Lower lobe of right lung (tissue), 2 donors: ENCODE data around the gene SULT1E1. TPM values are rescaled to one million over a fixed set of nuclear protein-coding genes. Genes with fewer than 3 reads are reported as not detected.
A peak's percentile ranks its signal among the peaks of the same experiment; 100 is the strongest.
"Not testable (repeated sequence)": the region's sequence is repeated elsewhere in the genome, so short reads cannot be mapped to it uniquely, and the experiment has no call there.

Experiments
- ATAC-seq, 2 donors: fragments of 200-7000 bp; cut with Tn5 transposase; one replicate each; pipeline ENCODE4 v1.9.1; 2020 to 2022; ENCODE audit warnings: mild to moderate bottlenecking in 2 of 2, moderate library complexity in 2 of 2
- DNase-seq: peaks from one replicate; pipeline ENCODE4 v3.0.0-alpha.2; 2020
- H3K27ac ChIP-seq: fragments of 200-600 bp; one replicate; pipeline ENCODE4 v1.8.0; 2022
- H3K27me3 ChIP-seq: fragments of 200-600 bp; one replicate; pipeline ENCODE4 v1.8.0; 2022; ENCODE audit warnings: low read depth
- H3K36me3 ChIP-seq: fragments of 200-600 bp; one replicate; pipeline ENCODE4 v1.8.0; 2022; ENCODE audit warnings: mild to moderate bottlenecking
- H3K4me1 ChIP-seq: fragments of 200-600 bp; one replicate; pipeline ENCODE4 v1.8.0; 2022
- H3K4me3 ChIP-seq: fragments of 200-600 bp; one replicate; pipeline ENCODE4 v1.8.0; 2022; ENCODE audit warnings: mild to moderate bottlenecking
- H3K9me3 ChIP-seq: fragments of 200-600 bp; one replicate; pipeline ENCODE4 v1.8.0; 2022
- CTCF ChIP-seq: fragments of 200-600 bp; IDR thresholded peaks from one replicate; pipeline ENCODE4 v1.8.0; 2022; ENCODE audit warnings: antibody characterized with exemption, mild to moderate bottlenecking
- intact Hi-C: fragments of 100-400 bp; cut with DNase I; formaldehyde crosslinking; loops from one replicate; pipeline ENCODE4 v1.11.0; 2022
- total RNA-seq: library from RNA; stranded (reverse); fragmentation: NEBNext Ultra II Directional; extraction: Animal tissue kit (Norgen Biotek cat#: 25700); gene quantifications from one replicate; pipeline ENCODE4 v1.2.1, GENCODE V29; 2021
- donor health status: DM: no; HTN: yes; CAD: no; lungs with severe emphysema.

The SULT1E1 gene
- total RNA-seq, 1 donor from 2014 or later: 1.0 TPM

GRCh38 chr4:69830560-69831269 lies 29.2 kb downstream of the SULT1E1 start:
- ATAC-seq: peak; percentile 8 to 51

GRCh38 chr4:69830192-69830559 lies 29.8 kb downstream of the SULT1E1 start:
- H3K4me3 ChIP-seq: no peak overlapping the region
- ATAC-seq (no peak), DNase-seq (no peak)
- TF ChIP-seq CTCF: no peak
- intact Hi-C loops: no loop called here
- no peaks in the 10 kb centered on the region for H3K36me3 ChIP-seq
- no peak overlapping the region for H3K27ac ChIP-seq
- no peaks in the 10 kb centered on the region for H3K9me3 ChIP-seq
- H3K27me3 ChIP-seq: no peaks in the 10 kb centered on the region
- peaks cover 18% of the 10 kb centered on the region for H3K4me1 ChIP-seq

More at GRCh38 chr4:69830560-69831269, 29.2 kb downstream of the SULT1E1 start:
- intact Hi-C loops: no loop called here
- H3K9me3 ChIP-seq: no peaks in the 10 kb centered on the region
- no peaks in the 10 kb centered on the region for H3K36me3 ChIP-seq
- H3K4me3 ChIP-seq: no peak overlapping the region
- H3K27ac ChIP-seq: no peak overlapping the region
- DNase-seq: no peak
- no peak for TF ChIP-seq CTCF
- peaks cover 18% of the 10 kb centered on the region for H3K4me1 ChIP-seq
- H3K27me3 ChIP-seq: no peaks in the 10 kb centered on the region

GRCh38 chr4:69829678-69830077 lies 30.3 kb downstream of the SULT1E1 start:
- Histone ChIP-seq H3K36me3 (no peaks in the 10 kb centered on the region), H3K4me3 (no peak overlapping the region), H3K27ac (no peak overlapping the region), H3K27me3 (no peaks in the 10 kb centered on the region), H3K9me3 (no peaks in the 10 kb centered on the region), H3K4me1 (peaks cover 18% of the 10 kb centered on the region)
- TF ChIP-seq CTCF: no peak
- intact Hi-C loops: no loop called here
- DNase-seq (no peak), ATAC-seq (no peak)

GRCh38 chr4:69828828-69829227 lies 31.1 kb downstream of the SULT1E1 start:
- no peaks in the 10 kb centered on the region for H3K36me3 ChIP-seq

GRCh38 chr4:69825056-69825455 lies 34.9 kb downstream of the SULT1E1 start:
- intact Hi-C loops, H3K36me3 ChIP-seq, H3K27ac ChIP-seq, H3K9me3 ChIP-seq, ATAC-seq, H3K27me3 ChIP-seq, H3K4me3 ChIP-seq, H3K4me1 ChIP-seq, DNase-seq: not testable (repeated sequence)

More at GRCh38 chr4:69828828-69829227, 31.1 kb downstream of the SULT1E1 start:
- Histone ChIP-seq H3K27me3 (no peaks in the 10 kb centered on the region), H3K4me3 (no peak overlapping the region), H3K27ac (no peak overlapping the region), H3K9me3 (no peaks in the 10 kb centered on the region), H3K4me1 (peaks cover 18% of the 10 kb centered on the region)
- ATAC-seq (no peak), DNase-seq (no peak)
- no peak for TF ChIP-seq CTCF
- intact Hi-C loops: no loop called here

GRCh38 chr4:69823481-69824186 lies 36.3 kb downstream of the SULT1E1 start:
- H3K4me1 ChIP-seq: no peaks in the 10 kb centered on the region
- H3K4me3 ChIP-seq: no peak overlapping the region
- H3K27me3 ChIP-seq: no peaks in the 10 kb centered on the region
- H3K36me3 ChIP-seq: no peaks in the 10 kb centered on the region
- peak; percentile 57 for TF ChIP-seq CTCF
- DNase-seq: peak; percentile 71
- peak; percentile 97 for ATAC-seq
- H3K27ac ChIP-seq: no peak overlapping the region
- intact Hi-C loops: no loop called here
- no peaks in the 10 kb centered on the region for H3K9me3 ChIP-seq
